Measurements from ENCODE around the gene KCMF1.

Gene KCMF1

GRCh38 chr2:84980263-84980983 is 9.5 kb downstream of the KCMF1 start:
- DNase-seq (ENCODE audit: low read depth) = no peak

GRCh38 chr2:84986018-84986417 is 15.1 kb downstream of the KCMF1 start:
- DNase-seq (ENCODE audit: low read depth) = no peak

DNA sequence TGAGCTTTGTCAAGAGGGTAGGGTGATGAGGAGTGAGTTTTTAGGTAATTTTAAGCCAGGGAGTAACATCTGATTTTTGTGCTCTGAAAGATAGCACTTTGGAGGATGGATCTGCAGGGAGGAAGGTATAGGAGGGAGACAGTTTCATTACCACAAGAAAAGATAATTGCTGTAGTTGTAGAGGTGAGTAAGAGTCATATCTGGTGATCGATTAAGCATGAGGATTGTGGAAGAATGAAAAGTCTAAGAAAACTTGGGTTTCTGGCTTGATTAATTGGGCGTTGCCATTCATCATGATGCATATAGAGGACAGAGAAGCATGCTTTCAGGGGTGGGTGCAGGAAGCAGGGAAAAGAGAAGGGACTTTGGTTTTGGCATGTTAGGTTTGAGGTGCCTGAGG is 18.5 kb downstream of the KCMF1 start:
- no peak for DNase-seq (ENCODE audit: low read depth)

DNA sequence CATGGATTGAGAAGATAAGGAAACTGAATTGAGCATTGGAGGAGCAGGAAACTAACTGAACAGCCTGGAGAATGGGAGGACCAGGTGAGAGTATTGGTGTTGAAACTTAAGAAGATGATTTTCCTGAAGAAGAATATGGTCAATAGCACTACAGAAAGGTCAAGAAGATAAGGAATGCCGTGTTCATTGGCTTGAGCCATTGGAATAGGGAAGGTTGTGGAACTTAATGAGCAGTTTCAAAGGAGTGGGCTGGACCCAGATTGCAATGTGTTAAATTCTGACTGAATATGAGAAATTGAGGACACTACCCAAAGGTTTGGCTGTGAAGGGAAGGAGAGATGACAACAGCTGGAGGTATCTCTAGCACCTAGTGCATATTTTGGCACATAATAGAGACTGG is 19.0 kb downstream of the KCMF1 start:
- no peak for DNase-seq (ENCODE audit: low read depth)

DNA sequence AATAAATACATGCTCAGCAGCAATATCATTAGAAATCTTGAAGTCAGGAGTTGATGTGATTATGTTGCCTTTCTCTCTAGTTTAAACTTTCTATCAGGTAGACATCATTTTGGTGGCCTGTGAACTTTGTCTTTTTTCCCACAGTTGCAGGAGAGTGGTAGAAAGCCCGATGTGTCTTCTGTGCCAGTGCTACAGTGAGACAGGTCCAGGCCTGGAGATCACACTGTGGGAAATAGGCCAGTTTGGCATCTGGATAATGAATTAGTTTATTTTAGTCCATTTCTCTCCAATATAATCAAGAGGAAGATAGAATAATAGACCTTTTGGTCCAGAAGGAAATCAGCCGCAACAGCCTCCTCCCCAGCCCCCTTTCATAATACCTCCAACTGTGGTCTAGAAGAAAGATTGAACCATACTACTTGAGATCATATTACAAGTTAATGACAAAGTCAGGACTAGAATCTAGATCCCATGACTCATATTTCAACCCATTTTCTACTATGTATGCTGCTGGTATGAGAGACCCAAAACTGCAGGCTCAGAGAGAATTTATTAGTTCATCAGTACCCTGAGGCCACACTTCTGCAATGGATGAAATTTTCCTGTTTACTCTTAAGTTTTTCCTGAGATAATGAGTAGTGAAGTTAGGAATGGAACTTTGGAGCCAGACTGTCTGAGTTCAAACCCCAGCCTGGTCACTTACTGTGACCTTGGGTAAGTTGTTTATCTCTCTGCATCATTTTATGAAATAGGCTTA is 20.6 kb downstream of the KCMF1 start:
- peak; percentile 90 for DNase-seq (ENCODE audit: low read depth)

DNA sequence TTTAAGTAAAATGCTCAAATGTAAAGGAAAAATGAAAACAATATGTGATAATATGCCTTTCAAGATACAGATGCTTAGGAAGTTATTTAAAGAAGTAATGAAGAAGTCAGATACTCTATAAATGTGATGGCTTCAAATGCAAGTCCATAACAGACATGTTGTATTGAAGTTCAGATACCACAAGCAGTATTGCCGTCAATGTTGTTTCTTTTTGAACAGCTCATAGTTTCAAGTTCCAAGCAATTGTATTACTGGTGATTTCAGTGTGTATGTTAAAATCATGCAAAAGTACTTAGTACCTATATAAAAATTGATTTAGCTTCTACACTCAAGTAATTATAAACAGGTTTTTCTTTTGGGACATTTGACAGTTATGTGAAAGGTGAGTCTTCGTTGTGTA is 24.9 kb downstream of the KCMF1 start:
- DNase-seq (ENCODE audit: low read depth) = no peak

- DNase-seq (ENCODE audit: low read depth) = no peak
Measured at GRCh38 chr2:84996909-84997308, 25.9 kb downstream of the KCMF1 start.

DNA sequence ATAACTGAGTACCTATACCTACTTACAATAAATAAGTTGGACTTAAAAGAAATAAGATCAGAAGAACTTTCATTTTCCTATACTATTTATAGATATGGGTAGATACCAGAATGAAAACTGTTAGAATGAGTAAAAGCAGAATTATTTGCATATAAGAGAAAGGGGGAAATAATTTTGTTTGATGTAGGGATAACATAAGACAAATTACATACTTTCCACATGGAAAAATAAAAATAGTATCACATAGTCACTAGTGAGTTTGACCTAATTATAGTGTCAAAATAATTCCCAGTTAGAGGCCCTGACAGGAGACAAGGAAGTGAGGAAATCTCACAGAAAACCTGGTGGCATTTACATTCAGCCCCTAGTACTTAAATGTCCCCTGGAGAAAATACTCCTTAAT is 28.6 kb downstream of the KCMF1 start:
- DNase-seq (ENCODE audit: low read depth) = no peak

- DNase-seq (ENCODE audit: low read depth) = no peak
Measured at GRCh38 chr2:85001595-85001994, 30.6 kb downstream of the KCMF1 start.

DNA sequence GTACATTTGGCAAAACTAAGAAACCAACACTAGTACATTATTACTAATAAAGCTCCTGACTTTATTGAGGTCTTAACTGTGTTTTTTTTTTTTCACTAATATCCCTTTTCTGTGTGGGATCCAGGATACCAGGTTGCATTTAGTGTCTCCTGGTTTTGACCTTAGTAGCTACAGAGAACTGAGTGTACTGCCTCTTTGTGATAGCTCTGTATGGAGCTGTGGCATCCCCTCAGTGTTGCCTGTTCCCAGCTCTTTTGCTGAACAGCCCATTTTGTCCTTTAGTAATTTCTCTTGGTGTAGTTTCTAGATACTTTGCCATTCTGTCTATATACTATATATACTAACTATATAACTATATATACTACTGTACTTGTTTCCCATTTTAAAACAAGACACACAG is 31.6 kb downstream of the KCMF1 start:
- DNase-seq (ENCODE audit: low read depth) = no peak

GRCh38 chr2:85008252-85008651 is 37.3 kb downstream of the KCMF1 start:
- no peak for DNase-seq (ENCODE audit: low read depth)

- no peak for DNase-seq (ENCODE audit: low read depth)
Measured at GRCh38 chr2:85009019-85009618, 38.2 kb downstream of the KCMF1 start.

DNA sequence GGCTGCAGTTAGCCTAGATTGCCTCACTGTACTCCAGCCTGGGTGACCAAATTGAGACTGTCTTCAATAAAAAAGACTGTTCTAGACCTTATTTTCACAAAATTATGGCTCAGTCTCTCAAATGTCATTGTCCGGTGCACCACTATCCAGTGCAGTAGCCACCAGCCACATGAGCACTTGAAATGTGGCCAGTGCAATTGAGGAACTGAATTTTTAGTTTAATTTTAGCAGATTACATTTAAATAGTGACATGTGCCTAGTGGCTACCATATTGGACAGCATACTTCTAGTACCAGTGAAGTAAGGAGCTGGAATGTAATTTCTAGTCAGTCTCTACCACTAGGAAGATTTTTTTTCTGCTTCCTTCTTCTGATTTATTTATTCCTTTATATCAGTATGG is 39.4 kb downstream of the KCMF1 start:
- no peak for DNase-seq (ENCODE audit: low read depth)

GRCh38 chr2:85011098-85011497 is 40.1 kb downstream of the KCMF1 start:
- no peak for DNase-seq (ENCODE audit: low read depth)

- DNase-seq (ENCODE audit: low read depth) = no peak
Measured at GRCh38 chr2:85011747-85012146, 40.8 kb downstream of the KCMF1 start.

GRCh38 chr2:85012431-85012830 is 41.5 kb downstream of the KCMF1 start:
- no peak for DNase-seq (ENCODE audit: low read depth)

- DNase-seq (ENCODE audit: low read depth) = no peak
Measured at GRCh38 chr2:85012855-85013254, 41.9 kb downstream of the KCMF1 start.

- DNase-seq (ENCODE audit: low read depth) = no peak
Measured at GRCh38 chr2:85015653-85016360, 44.8 kb downstream of the KCMF1 start.

GRCh38 chr2:85016446-85016845 is 45.5 kb downstream of the KCMF1 start:
- DNase-seq (ENCODE audit: low read depth) = no peak

DNA sequence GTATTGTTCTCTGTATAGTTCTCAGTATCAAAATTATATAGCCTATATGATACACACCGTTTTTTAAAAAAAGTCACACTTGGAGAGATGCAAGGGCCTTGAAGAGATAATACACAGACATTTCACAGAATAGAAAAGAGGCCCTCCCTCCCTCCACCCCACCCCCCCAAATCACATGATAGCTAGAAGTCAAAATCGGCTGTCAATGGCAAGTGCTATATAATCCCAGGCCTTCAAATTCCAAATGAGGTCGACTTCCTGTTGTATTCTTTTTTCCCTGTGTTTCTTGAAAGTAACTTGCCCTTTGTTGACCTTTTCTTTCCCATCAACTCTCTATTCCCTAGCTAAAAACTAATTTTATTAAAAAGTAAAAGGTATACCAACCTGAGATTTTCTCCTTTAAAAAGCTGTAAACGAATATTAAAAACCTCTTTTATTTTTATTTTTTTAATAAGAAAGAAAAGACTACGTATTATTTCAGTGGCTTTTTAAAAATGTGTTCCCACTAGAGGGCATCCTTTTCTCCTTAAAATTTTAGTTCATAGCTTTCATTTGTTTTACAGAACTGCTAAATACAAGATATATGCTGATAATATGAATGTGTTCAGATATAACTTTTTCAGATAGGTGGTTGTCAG is 46.6 kb downstream of the KCMF1 start:
- no peak for DNase-seq (ENCODE audit: low read depth)

GRCh38 chr2:85018049-85018447 is 47.1 kb downstream of the KCMF1 start:
- DNase-seq (ENCODE audit: low read depth) = no peak

DNA sequence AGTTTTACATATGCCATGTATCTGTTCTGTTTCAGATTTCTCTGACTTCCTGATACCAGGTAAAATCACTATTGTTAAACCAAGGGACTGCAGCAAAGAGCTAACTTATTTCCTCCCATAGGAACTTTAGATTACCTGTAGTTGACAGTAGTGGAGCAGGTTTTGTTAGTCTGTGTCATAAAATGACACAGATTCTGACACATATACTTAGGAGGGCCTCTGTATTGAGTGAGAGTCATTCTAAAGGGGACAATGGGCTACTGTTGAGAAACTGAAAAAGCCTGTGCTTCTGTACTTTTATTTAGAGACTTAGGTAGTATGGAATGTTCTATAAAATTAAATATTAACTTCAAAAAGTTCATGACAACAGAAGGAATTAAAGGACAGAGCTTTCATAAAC is 48.2 kb downstream of the KCMF1 start:
- DNase-seq (ENCODE audit: low read depth) = no peak

Measured in GM04504 (cell line).